ENCODE data around the gene CCDC110.

CCDC110 gene

DNA sequence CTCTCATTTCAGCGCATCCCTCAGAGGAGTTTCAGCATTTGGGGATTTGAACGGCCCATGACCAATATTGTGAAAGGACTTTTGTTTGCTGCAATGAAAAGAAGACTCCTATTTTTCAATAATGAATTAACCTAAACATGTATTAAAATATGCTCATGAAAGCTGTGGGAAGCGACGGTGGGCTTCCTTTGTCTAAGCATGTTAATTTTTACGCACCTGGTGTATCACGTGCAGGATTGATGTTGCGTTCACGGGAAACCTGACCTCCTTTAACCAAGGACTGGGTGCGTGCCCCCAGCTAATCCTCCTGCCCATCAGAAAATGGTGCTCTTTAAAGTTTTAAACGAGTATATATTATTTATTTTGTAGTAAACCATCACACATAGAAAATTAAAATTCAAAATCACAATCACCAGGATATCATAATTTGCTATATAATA, 590 bp upstream of the CCDC110 start:
- TF ChIP-seq, protein P1, sequence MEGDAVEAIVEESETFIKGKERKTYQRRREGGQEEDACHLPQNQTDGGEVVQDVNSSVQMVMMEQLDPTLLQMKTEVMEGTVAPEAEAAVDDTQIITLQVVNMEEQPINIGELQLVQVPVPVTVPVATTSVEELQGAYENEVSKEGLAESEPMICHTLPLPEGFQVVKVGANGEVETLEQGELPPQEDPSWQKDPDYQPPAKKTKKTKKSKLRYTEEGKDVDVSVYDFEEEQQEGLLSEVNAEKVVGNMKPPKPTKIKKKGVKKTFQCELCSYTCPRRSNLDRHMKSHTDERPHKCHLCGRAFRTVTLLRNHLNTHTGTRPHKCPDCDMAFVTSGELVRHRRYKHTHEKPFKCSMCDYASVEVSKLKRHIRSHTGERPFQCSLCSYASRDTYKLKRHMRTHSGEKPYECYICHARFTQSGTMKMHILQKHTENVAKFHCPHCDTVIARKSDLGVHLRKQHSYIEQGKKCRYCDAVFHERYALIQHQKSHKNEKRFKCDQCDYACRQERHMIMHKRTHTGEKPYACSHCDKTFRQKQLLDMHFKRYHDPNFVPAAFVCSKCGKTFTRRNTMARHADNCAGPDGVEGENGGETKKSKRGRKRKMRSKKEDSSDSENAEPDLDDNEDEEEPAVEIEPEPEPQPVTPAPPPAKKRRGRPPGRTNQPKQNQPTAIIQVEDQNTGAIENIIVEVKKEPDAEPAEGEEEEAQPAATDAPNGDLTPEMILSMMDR (IDR thresholded peaks at IDR 0.05; ENCODE audit: insufficient read depth, low read length, poor library complexity, severe bottlenecking), result no peak
- no peaks in the 10 kb centered on the region for H3K27me3 ChIP-seq (replicated peaks; ENCODE audit: control insufficient read depth, insufficient read depth, low read length)
- DNase-seq (ENCODE audit: extremely low read depth, insufficient read length), result no peak
- no peaks in the 10 kb centered on the region for H3K36me3 ChIP-seq (ENCODE audit: control insufficient read depth, insufficient read depth, low read length)
- peak overlapping the region; percentile 64 for H3K4me3 ChIP-seq (replicated peaks; ENCODE audit: low read depth, low read length)

DNA sequence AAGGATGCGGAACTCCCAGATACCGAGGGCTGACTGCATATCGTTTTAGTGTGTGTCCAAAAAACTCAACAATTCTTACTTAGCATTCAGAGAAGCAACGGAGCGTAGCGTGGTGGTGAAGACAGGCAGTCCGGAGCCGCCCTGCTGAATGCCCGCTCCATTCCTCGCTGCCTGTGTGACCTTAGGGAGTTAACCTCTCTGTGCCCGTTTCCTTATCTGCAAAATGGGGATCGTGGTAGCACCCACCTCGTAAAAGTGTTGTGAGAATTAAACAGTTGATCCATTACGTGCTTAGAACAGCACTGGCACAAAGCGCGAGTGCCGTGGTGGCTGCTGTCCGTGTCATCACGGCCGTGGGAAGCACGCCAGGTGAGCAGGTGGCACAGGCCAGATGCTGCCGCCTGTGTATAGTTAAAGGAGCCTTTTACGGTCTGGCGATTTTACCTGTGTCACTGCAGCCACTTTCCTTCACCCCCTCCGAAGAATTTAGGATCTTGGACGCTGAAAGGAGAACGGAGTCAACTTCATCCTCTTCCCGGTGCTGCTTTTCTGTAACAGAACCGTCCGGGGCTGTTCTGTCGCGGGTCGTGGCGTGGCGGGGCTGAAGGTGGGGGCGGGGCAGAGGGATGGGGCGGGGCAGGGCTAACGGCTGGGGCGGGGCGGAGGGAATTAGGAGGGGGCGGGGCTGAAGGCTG, 885 bp downstream of the CCDC110 start:
- Histone ChIP-seq H3K27me3 (replicated peaks; ENCODE audit: control insufficient read depth, insufficient read depth, low read length) (no peaks in the 10 kb centered on the region), H3K36me3 (ENCODE audit: control insufficient read depth, insufficient read depth, low read length) (no peaks in the 10 kb centered on the region), H3K4me3 (replicated peaks; ENCODE audit: low read depth, low read length) (peak overlapping the region; percentile 74)
- peak; percentile 65 for DNase-seq (ENCODE audit: extremely low read depth, insufficient read length)
- TF ChIP-seq, protein P1 (IDR thresholded peaks at IDR 0.05; ENCODE audit: insufficient read depth, low read length, poor library complexity, severe bottlenecking), result no peak

DNA sequence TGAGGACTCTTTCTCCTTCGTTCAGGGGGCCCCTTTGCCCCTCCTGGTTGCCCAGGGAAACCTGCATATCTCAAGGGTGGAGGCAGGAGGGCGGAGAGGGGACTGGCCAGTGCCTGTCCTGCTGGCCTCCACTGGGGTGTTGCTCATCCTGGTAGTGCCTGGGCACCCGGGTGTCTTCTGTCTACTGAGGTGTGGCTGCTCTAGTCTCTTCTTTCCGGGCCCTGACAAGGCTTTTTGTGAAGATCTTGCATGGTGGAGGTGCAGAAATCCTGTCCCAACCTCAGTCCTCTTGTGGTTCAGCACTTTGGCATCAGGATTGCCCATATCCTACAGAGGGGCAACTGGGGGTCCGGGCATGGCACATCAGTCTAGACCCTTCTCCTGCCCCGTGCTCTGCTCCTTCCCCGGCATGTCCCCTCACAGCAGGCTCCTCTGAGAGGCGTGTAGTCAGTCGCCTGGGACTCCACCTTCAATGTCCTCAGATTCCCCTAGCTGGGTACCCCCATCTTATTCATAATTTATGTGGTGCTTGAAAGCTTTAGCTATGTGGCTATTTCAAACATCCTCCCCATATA, 1.9 kb downstream of the CCDC110 start:
- Histone ChIP-seq H3K4me3 (replicated peaks; ENCODE audit: low read depth, low read length) (no peak overlapping the region), H3K27me3 (replicated peaks; ENCODE audit: control insufficient read depth, insufficient read depth, low read length) (no peaks in the 10 kb centered on the region), H3K36me3 (ENCODE audit: control insufficient read depth, insufficient read depth, low read length) (no peaks in the 10 kb centered on the region)
- TF ChIP-seq, protein P1 (IDR thresholded peaks at IDR 0.05; ENCODE audit: insufficient read depth, low read length, poor library complexity, severe bottlenecking), result no peak
- no peak for DNase-seq (ENCODE audit: extremely low read depth, insufficient read length)

DNA sequence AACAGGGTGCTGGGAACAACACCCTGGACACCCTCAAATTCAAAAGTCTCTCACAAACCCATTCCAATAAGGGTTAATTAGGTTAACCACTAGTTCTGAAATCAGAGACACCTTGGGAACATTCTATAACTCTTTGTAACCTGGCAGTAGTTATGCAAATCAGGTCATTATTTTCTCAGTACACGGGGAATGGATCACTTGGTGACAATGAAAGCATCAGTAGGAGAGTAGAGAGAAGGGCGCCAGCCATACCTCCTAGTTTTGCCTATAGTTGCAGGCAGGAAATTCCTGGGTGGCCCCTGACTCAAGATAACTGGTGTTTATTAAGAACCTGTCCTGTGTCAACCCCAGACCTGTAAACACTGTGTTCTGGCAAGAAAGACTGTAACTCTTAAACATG, 2.5 kb downstream of the CCDC110 start:
- TF ChIP-seq, protein P1 (IDR thresholded peaks at IDR 0.05; ENCODE audit: insufficient read depth, low read length, poor library complexity, severe bottlenecking), result no peak
- no peak for DNase-seq (ENCODE audit: extremely low read depth, insufficient read length)
- Histone ChIP-seq H3K4me3 (replicated peaks; ENCODE audit: low read depth, low read length) (no peak overlapping the region), H3K36me3 (ENCODE audit: control insufficient read depth, insufficient read depth, low read length) (no peaks in the 10 kb centered on the region), H3K27me3 (replicated peaks; ENCODE audit: control insufficient read depth, insufficient read depth, low read length) (no peaks in the 10 kb centered on the region)

DNA sequence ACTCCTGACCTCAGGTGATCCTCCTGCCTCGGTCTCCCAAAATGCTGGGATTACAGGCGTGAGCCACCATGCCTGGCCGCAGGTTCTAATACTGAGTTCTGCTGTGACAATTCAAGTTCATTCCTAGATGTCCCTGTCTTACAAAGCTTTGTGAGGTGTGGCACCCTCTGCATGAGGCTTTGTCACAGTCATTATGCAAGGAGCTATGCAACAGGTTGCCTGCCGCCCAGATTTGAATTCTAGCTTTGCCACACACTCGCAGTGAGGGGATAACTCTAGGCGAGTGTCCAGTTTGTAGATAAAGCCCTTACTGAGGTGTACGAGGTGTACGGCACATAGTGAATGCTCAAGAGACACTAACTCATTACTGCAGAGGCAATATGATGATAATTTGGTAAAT, 3.5 kb downstream of the CCDC110 start:
- Histone ChIP-seq H3K27me3 (replicated peaks; ENCODE audit: control insufficient read depth, insufficient read depth, low read length) (no peaks in the 10 kb centered on the region), H3K4me3 (replicated peaks; ENCODE audit: low read depth, low read length) (no peak overlapping the region), H3K36me3 (ENCODE audit: control insufficient read depth, insufficient read depth, low read length) (no peaks in the 10 kb centered on the region)
- TF ChIP-seq, protein P1 (IDR thresholded peaks at IDR 0.05; ENCODE audit: insufficient read depth, low read length, poor library complexity, severe bottlenecking), result no peak
- DNase-seq (ENCODE audit: extremely low read depth, insufficient read length), result no peak

Measured in GM06990 (cell line).